ENCODE measurements around the gene MT1G.
"Not testable (repeated sequence)": the region's sequence is repeated elsewhere in the genome, so short reads cannot be mapped to it uniquely, and the experiment has no call there.

Gene MT1G

GRCh38 chr16:56631197-56631596 is 36.7 kb downstream of the MT1G start:
- DNase-seq (ENCODE audit: insufficient read length, low spot score), result no peak
- no peak for FAIRE-seq
- no peak for TF ChIP-seq POLR2A (IDR thresholded peaks at IDR 0.05; ENCODE audit: low read depth, low read length)

DNA sequence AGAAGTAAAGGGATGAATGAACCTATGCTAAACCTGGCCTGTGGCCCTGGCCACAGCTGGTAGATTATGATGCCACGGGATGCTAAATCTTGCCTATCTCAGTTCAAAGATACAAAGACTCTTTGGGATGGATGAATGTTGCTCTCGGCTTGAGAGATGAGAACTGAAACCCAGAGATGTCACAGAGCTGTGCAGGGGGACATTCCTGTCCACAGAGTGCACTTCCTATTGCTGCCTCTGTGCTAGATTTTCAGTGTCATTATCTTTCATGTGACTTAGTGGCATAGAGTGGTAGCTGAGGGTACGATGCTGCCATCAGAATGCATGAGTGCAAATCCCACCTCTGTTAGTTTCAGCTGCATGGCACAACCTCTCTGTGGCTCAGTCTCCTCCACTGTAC is 37.7 kb downstream of the MT1G start:
- no peak for TF ChIP-seq POLR2A (IDR thresholded peaks at IDR 0.05; ENCODE audit: low read depth, low read length)
- DNase-seq (ENCODE audit: insufficient read length, low spot score), result no peak
- FAIRE-seq, result no peak

GRCh38 chr16:56629531-56629930 is 38.3 kb downstream of the MT1G start:
- DNase-seq (ENCODE audit: insufficient read length, low spot score) (no peak), FAIRE-seq (no peak)
- TF ChIP-seq POLR2A (IDR thresholded peaks at IDR 0.05; ENCODE audit: low read depth, low read length), result no peak

DNA sequence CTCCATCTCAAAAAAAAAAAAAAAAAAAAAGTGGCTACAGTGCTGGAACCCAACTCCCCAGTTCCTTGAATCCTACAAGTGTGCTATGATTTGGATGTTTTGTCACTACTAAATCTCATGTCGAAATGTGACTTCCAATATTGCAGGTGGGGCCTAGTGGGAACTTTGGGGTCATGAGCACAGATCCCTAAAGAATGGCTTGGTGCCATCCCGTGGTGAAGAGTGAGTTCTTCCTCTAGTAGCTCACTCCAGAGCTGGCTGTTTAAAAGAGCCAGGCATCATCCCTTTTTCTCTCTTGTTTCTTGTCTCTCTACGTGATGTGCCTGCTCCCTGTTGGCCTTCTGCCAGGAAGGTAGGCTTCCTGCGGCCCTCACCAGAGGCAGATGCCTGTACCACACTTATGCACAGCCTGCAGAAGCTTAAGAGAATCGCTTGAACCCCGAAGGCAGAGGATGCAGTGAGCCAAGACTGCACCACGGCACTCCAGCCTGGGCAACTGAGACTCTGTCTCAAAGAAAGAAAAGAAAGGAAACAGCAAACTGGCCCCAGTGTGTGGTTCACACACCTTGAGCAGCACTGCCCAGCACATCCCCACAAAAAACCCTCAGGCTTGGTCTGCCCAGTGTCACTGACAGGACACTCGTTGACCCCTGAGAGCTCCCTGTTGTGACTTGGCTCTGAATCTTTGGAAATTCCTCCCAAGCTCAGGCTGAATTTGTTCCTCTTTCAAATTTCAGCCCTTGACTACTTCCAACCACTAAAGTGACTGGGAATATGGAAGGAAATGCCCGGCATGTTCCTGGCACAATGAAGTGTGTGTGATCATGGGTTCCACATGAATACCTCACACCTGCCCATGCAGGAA is 39.1 kb downstream of the MT1G start:
- FAIRE-seq (no peak), DNase-seq (ENCODE audit: insufficient read length, low spot score) (no peak)
- TF ChIP-seq POLR2A (IDR thresholded peaks at IDR 0.05; ENCODE audit: low read depth, low read length), result no peak

DNA sequence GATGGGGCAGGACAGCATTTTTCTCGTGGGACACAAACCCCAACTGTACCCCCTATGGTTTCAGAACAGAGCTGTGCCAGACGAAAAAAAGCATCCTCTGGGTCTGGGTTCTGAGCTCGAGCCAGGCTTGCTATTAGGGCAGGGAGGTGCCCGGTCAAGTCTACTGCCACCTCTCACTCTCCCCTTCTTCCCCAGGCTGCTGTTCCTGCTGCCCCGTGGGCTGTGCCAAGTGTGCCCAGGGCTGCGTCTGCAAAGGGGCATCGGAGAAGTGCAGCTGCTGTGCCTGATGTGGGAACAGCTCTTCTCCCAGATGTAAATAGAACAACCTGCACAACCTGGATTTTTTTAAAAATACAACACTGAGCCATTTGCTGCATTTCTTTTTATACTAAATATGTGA is 41.2 kb downstream of the MT1G start:
- DNase-seq (ENCODE audit: insufficient read length, low spot score) (no peak), FAIRE-seq (no peak)
- TF ChIP-seq POLR2A (IDR thresholded peaks at IDR 0.05; ENCODE audit: low read depth, low read length), result no peak

- no peak for TF ChIP-seq POLR2A (IDR thresholded peaks at IDR 0.05; ENCODE audit: low read depth, low read length)
- DNase-seq (ENCODE audit: insufficient read length, low spot score) (no peak), FAIRE-seq (no peak)
Measured at GRCh38 chr16:56625943-56626654, 41.8 kb downstream of the MT1G start.

DNA sequence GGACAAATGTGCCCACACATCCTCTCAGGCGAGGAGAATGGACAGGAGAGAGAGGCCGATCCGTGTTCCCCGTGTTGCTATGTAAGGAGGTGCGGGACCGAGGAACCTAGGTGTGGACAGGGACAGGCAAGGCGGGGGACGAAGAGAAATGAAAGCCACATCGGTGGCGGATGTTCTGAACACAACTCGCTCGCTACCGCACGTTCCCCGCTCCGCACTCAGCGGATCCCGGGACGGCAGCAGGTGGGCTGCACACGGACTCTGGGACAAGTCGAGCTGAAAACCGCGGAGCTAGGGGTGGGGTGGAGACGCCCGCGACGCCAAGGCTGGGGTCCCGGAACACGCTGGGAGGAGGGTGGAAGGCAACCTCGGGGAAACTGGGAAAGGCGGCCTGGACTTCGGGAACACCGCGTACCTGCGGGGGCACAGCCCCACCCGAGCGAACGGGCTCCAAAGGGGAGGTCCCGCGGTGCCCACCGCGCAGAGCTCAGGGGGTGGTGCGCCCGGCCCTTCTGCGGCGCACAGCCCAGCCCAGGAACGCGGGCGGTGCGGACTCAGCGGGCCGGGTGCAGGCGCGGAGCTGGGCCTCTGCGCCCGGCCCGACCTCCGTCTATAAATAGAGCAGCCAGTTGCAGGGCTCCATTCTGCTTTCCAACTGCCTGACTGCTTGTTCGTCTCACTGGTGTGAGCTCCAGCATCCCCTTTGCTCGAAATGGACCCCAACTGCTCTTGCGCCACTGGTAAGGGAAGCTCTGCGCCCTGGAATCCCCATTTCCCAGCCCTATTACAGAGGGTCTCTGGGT is 42.5 kb downstream of the MT1G start, which contains the start of gene MT1E:
MT1E (plus strand) TSS at position 642 of the 803 bp plus-strand sequence; CDS start at position 713, 71 bp downstream.
- peak; percentile 67 for DNase-seq (ENCODE audit: insufficient read length, low spot score)
- no peak for FAIRE-seq
- TF ChIP-seq POLR2A (IDR thresholded peaks at IDR 0.05; ENCODE audit: low read depth, low read length), result peak; percentile 91

DNA sequence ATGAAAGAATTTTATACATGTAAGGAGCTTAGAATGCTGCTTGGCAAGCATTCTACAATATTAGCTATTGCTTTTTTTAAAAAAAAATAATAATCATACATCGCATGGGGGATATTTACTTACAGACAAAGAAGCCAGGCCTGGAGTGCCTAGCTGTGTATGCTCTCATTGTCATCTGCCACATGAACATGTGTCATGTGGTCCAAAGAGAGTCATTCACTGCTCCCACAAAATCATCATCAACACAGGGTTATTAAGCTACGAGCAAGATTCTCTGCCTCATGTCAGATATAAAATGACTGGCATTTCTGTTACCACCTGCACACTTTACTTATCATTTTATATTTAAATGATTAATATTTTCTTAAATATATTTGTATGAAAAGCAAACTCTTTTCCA is 44.2 kb downstream of the MT1G start:
- no peak for TF ChIP-seq POLR2A (IDR thresholded peaks at IDR 0.05; ENCODE audit: low read depth, low read length)
- DNase-seq (ENCODE audit: insufficient read length, low spot score) (no peak), FAIRE-seq (no peak)

DNA sequence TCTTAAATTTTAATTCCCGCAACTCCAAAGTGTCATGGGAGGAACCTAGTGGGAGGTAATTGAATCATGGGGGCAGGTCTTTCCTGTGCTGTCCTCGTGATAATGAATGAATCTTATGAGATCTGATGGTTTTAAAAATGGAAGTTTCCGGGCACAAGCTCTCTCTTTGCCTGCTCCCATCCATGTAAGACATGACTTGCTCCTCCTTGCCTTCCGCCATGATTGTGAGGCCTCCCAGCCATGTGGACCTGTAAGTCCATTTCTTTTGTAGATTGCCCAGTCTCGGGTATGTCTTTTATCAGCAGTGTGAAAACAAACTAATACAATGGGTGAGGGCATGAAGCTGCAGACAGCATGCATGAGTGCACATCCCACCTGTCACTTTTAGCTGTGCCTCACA is 44.7 kb downstream of the MT1G start:
- not testable (repeated sequence) for DNase-seq (ENCODE audit: insufficient read length, low spot score); FAIRE-seq

DNA sequence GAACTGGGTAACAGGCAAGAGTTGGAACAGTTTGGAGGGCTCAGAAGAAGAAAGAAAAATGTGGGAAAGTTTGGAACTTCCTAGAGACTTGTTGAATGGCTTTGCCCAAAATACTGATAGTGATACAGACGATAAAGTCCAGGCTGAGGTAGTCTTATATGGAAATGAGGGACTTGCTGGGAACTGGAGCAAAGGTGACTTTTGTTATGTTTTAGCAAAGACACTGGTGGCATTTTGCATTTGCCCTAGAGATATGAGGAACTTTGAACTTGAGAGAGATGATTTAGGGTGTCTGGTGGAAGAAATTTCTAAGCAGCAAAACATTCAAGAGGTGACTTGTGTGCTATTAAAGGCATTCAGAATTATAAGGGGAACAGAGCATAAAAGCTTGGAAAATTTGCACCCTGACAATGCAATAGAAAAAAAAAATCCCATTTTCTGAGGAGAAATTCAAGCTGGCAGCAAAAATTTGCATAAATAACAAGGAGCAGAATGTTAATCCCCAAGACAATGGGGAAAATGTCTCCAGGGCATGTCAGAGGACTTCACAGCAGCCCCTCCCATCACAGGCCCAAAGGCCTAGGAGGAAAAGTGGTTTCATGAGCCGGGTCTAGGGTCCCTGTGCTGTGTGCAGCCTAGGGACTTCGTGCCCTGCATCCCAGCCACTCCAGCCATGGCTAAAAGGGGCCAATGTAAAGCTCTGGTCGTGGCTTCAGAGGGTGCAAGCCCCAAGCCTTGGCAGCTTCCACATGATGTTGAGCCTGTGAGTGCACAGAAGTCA is 46.0 kb downstream of the MT1G start:
- FAIRE-seq; DNase-seq (ENCODE audit: insufficient read length, low spot score): not testable (repeated sequence)

GRCh38 chr16:56620339-56620897 is 47.4 kb downstream of the MT1G start:
- no peak for TF ChIP-seq POLR2A (IDR thresholded peaks at IDR 0.05; ENCODE audit: low read depth, low read length)
- FAIRE-seq, result no peak
- DNase-seq (ENCODE audit: insufficient read length, low spot score), result no peak

GRCh38 chr16:56618138-56618537 is 49.7 kb downstream of the MT1G start:
- DNase-seq (ENCODE audit: insufficient read length, low spot score), result no peak
- FAIRE-seq, result no peak
- no peak for TF ChIP-seq POLR2A (IDR thresholded peaks at IDR 0.05; ENCODE audit: low read depth, low read length)

All from H54 (cell line).